GM12878 (cell line): ENCODE results near the gene AFG1L. TPM values are rescaled to one million over a fixed set of nuclear protein-coding genes. Genes with fewer than 3 reads are reported as not detected.

Experiments used
- CUX1 ChIP-seq: IDR thresholded peaks from 2 replicates; pipeline ENCODE4 v1.6.1; 2012; ENCODE audit warnings: improper control_type of control experiment, low read depth, low read length; ENCODE audit not compliant: insufficient replicate concordance
- ZNF687 ChIP-seq: fragments of 450-650 bp; IDR thresholded peaks from 2 replicates; pipeline ENCODE4 v1.6.1; 2017; ENCODE audit warnings: mild to moderate bottlenecking, moderate library complexity
- polyA plus RNA-seq, 11 experiments: library from polyadenylated mRNA; depleted of rRNA in 4 of 11; unstranded in 6 of 11; stranded (reverse) in 5 of 11; fragments of >200 nt; fragmentation: Nextera tagmentation in 4 of 11; fragmentation: Illumina TruSeq in 1 of 11; extraction: Ambion mirVana in 4 of 11; extraction: Trizol in 1 of 11; gene quantifications; 1 replicate in 1 of 11; 2 replicates in 10 of 11; pipeline versions ENCODE4 v1.2.1 to v1.2.3, GENCODE V29; 2011 to 2016; ENCODE audit warnings: inconsistent platforms in 2 of 11, missing spikeins in 2 of 11, low read depth in 1 of 11
- total RNA-seq, 4 experiments: library from RNA; depleted of rRNA in 3 of 4; stranded (reverse); fragments of >200 nt in 3 of 4; fragmentation: Illumina TruSeq in 1 of 4; extraction: Trizol in 1 of 4; gene quantifications; 2 replicates each; pipeline versions ENCODE4 v1.2.1 to v1.2.3, GENCODE V29; 2013 to 2021

The AFG1L gene
- total and polyA plus RNA-seq, 10 of the 15 experiments (the other 5 are each of a cell fraction or from before 2014, with no cell fraction given) = 2.3 to 9.0 (median 4.3) TPM

GRCh38 chr6:108395297-108395696, 100.4 kb downstream of the AFG1L start (continued):
- no peak for TF ChIP-seq CUX1
- no peak for TF ChIP-seq ZNF687
